SK-N-SH treated with all-trans-retinoic acid at 6 μM for 48 hours (cell line): ENCODE data around the gene CLDN14.

ENCODE experiments used
- ATAC-seq: fragments of 200-7000 bp; cut with Tn5 transposase; 3 replicates; pipeline ENCODE4 v1.9.1; 2020; ENCODE audit warnings: mild to moderate bottlenecking, moderate library complexity
- ARNTL ChIP-seq: fragments of 450-650 bp; formaldehyde crosslinking; IDR thresholded peaks from 2 replicates; pipeline ENCODE4 v1.5.0; 2020; ENCODE audit warnings: low read depth, mild to moderate bottlenecking, moderate library complexity, borderline replicate concordance
- BACH2 ChIP-seq: fragments of 250-450 bp; sonication (Bioruptor Pico); IDR thresholded peaks from 2 replicates; pipeline ENCODE4 v1.9.0; 2021; ENCODE audit warnings: mild to moderate bottlenecking, borderline replicate concordance
- CREB5 ChIP-seq: fragments of 250-450 bp; sonication (Bioruptor Pico); IDR thresholded peaks from 2 replicates; pipeline ENCODE4 v1.5.1; 2020; ENCODE audit warnings: low read depth, mild to moderate bottlenecking, moderate library complexity
- CSRNP3 ChIP-seq: fragments of 250-450 bp; sonication (Bioruptor Pico); IDR thresholded peaks from 2 replicates; pipeline ENCODE4 v1.5.1; 2021; ENCODE audit warnings: mild to moderate bottlenecking, moderate library complexity
- ESRRG ChIP-seq: fragments of 250-450 bp; sonication (Bioruptor Pico); IDR thresholded peaks from 2 replicates; pipeline ENCODE4 v1.6.1; 2021; ENCODE audit warnings: mild to moderate bottlenecking
- ISL1 ChIP-seq: fragments of 250-450 bp; sonication (Bioruptor Pico); IDR thresholded peaks from 2 replicates; pipeline ENCODE4 v2.1.2; 2022; ENCODE audit warnings: mild to moderate bottlenecking, moderate library complexity
- PATZ1 ChIP-seq: fragments of 250-450 bp; sonication (Bioruptor Pico); IDR thresholded peaks from 2 replicates; pipeline ENCODE4 v1.8.0; 2020; ENCODE audit warnings: mild to moderate bottlenecking, moderate library complexity, borderline replicate concordance
- POU6F1 ChIP-seq: fragments of 250-450 bp; sonication (Bioruptor Pico); IDR thresholded peaks from 2 replicates; pipeline ENCODE4 v1.8.0; 2021; ENCODE audit warnings: low read depth, mild to moderate bottlenecking, moderate library complexity, borderline replicate concordance
- PPARA ChIP-seq: fragments of 250-450 bp; sonication (Bioruptor Pico); IDR thresholded peaks from 2 replicates; pipeline ENCODE4 v1.5.0; 2020; ENCODE audit warnings: mild to moderate bottlenecking, borderline replicate concordance
- RARB ChIP-seq: fragments of 250-450 bp; sonication (Bioruptor Pico); IDR thresholded peaks from 2 replicates; pipeline ENCODE4 v1.8.0; 2021; ENCODE audit warnings: mild to moderate bottlenecking, moderate library complexity
- SNAI2 ChIP-seq: fragments of 250-450 bp; sonication (Bioruptor Pico); IDR thresholded peaks from 2 replicates; pipeline ENCODE4 v1.5.0; 2020; ENCODE audit warnings: mild to moderate bottlenecking, moderate library complexity
- TCF4 ChIP-seq: fragments of 250-450 bp; sonication (Bioruptor Pico); IDR thresholded peaks from 2 replicates; pipeline ENCODE4 v1.8.0; 2021; ENCODE audit warnings: mild to moderate bottlenecking, moderate library complexity, borderline replicate concordance
- TOX ChIP-seq: fragments of 250-450 bp; sonication (Bioruptor Pico); IDR thresholded peaks from 2 replicates; pipeline ENCODE4 v1.8.0; 2021; ENCODE audit warnings: mild to moderate bottlenecking, moderate library complexity, borderline replicate concordance
- TSHZ2 ChIP-seq: fragments of 250-450 bp; sonication (Bioruptor Pico); IDR thresholded peaks from 2 replicates; pipeline ENCODE4 v1.5.0; 2020; ENCODE audit warnings: mild to moderate bottlenecking, moderate library complexity
- ZC3H10 ChIP-seq: fragments of 250-450 bp; sonication (Bioruptor Pico); IDR thresholded peaks from 2 replicates; pipeline ENCODE4 v1.5.1; 2021; ENCODE audit warnings: mild to moderate bottlenecking, moderate library complexity
- ZFP3 ChIP-seq: fragments of 250-450 bp; sonication (Bioruptor Pico); IDR thresholded peaks from 2 replicates; pipeline ENCODE4 v1.5.0; 2020; ENCODE audit warnings: mild to moderate bottlenecking, moderate library complexity
- ZFP30 ChIP-seq: fragments of 450-650 bp; formaldehyde crosslinking; IDR thresholded peaks from 2 replicates; pipeline ENCODE4 v1.5.0; 2022; ENCODE audit warnings: mild to moderate bottlenecking, moderate library complexity
- ZNF565 ChIP-seq: fragments of 450-650 bp; formaldehyde crosslinking; conservative IDR thresholded peaks from 2 replicates; pipeline ENCODE4 v1.5.0; 2020; ENCODE audit warnings: low read depth, mild to moderate bottlenecking, moderate library complexity
- ZNF70 ChIP-seq: fragments of 450-650 bp; formaldehyde crosslinking; IDR thresholded peaks from 2 replicates; pipeline ENCODE4 v1.5.0; 2020; ENCODE audit warnings: mild to moderate bottlenecking, moderate library complexity
- ZNF8 ChIP-seq: fragments of 450-650 bp; formaldehyde crosslinking; IDR thresholded peaks from 2 replicates; pipeline ENCODE4 v1.5.0; 2020; ENCODE audit warnings: mild to moderate bottlenecking, moderate library complexity

Gene CLDN14

GRCh38 chr21:36454706-36455105 lies 25.2 kb downstream of the CLDN14 start:
- no peak; the same call in 2 of the 3 replicates for ATAC-seq
- TF ChIP-seq CREB5 (no peak), SNAI2 (CRISPR knock-in tag) (no peak), ZNF565 (CRISPR knock-in tag) (no peak), PPARA (CRISPR knock-in tag) (no peak), ZFP3 (CRISPR knock-in tag) (no peak), BACH2 (CRISPR knock-in tag) (no peak), ARNTL (CRISPR knock-in tag) (no peak), ZFP30 (no peak), POU6F1 (CRISPR knock-in tag) (no peak), ISL1 (no peak), ZNF8 (CRISPR knock-in tag) (no peak), CSRNP3 (no peak), TCF4 (CRISPR knock-in tag) (no peak), ZNF70 (CRISPR knock-in tag) (no peak), RARB (CRISPR knock-in tag) (no peak), TSHZ2 (CRISPR knock-in tag) (no peak), ZC3H10 (no peak)
- TF ChIP-seq, all 23 proteins: peak for 0

- no peak for ATAC-seq
- TF ChIP-seq CREB5: no peak
- no peak for TF ChIP-seq POU6F1 (CRISPR knock-in tag)
- TF ChIP-seq RARB (CRISPR knock-in tag): no peak
- no peak for TF ChIP-seq PATZ1 (CRISPR knock-in tag)
- TF ChIP-seq BACH2 (CRISPR knock-in tag): no peak
- TF ChIP-seq ZNF70 (CRISPR knock-in tag): no peak
- no peak for TF ChIP-seq ZC3H10
- no peak for TF ChIP-seq ZFP3 (CRISPR knock-in tag)
- no peak for TF ChIP-seq ESRRG (CRISPR knock-in tag)
- TF ChIP-seq TOX (CRISPR knock-in tag): no peak
- no peak for TF ChIP-seq PPARA (CRISPR knock-in tag)
- TF ChIP-seq CSRNP3: no peak
Observed at GRCh38 chr21:36454093-36454531, 25.8 kb downstream of the CLDN14 start.
